HG02610 (cell line): ENCODE data around the gene CABLES2.

ENCODE experiments used
- ATAC-seq: cut with Tn5 transposase; IDR thresholded peaks from one replicate; pipeline ENCODE4 v1.9.1; 2021; ENCODE audit warnings: mild to moderate bottlenecking, moderate library complexity; ENCODE audit not compliant: unreplicated experiment

CABLES2 gene

GRCh38 chr20:62418709-62419487 lies 11.8 kb upstream of the CABLES2 start:
- no peak for ATAC-seq

- ATAC-seq = no peak
Observed at GRCh38 chr20:62417981-62418708, 11.1 kb upstream of the CABLES2 start.

GRCh38 chr20:62416651-62417637 lies 9.9 kb upstream of the CABLES2 start:
- ATAC-seq = no peak

- no peak for ATAC-seq
Observed at GRCh38 chr20:62415354-62416111, 8.4 kb upstream of the CABLES2 start.

- ATAC-seq = no peak
Observed at GRCh38 chr20:62413896-62414481, 6.9 kb upstream of the CABLES2 start.

GRCh38 chr20:62413025-62413570 lies 6.0 kb upstream of the CABLES2 start:
- no peak for ATAC-seq

GRCh38 chr20:62412194-62413024 lies 5.3 kb upstream of the CABLES2 start:
- ATAC-seq = no peak

GRCh38 chr20:62411479-62412193 lies 4.6 kb upstream of the CABLES2 start:
- ATAC-seq = no peak

GRCh38 chr20:62410746-62411478 lies 3.8 kb upstream of the CABLES2 start:
- ATAC-seq = no peak

GRCh38 chr20:62409931-62410745 lies 3.1 kb upstream of the CABLES2 start:
- ATAC-seq = no peak

- ATAC-seq = no peak
Observed at GRCh38 chr20:62409086-62409853, 2.2 kb upstream of the CABLES2 start.

- no peak for ATAC-seq
Observed at GRCh38 chr20:62408640-62409039, 1.6 kb upstream of the CABLES2 start.

- ATAC-seq = no peak
Observed at GRCh38 chr20:62408055-62408454, 970 bp upstream of the CABLES2 start.

- ATAC-seq = peak; percentile 8
Observed at GRCh38 chr20:62406635-62407176, 379 bp downstream of the CABLES2 start.

- ATAC-seq = no peak
Observed at GRCh38 chr20:62405981-62406513, 1.0 kb downstream of the CABLES2 start.
